Measurements from ENCODE around the gene TMEM120B. TPM values are rescaled to one million over a fixed set of nuclear protein-coding genes. Genes with fewer than 3 reads are reported as not detected.

The TMEM120B gene
- total RNA-seq, 1 experiment from 2014 or later: 15.5 TPM

DNA sequence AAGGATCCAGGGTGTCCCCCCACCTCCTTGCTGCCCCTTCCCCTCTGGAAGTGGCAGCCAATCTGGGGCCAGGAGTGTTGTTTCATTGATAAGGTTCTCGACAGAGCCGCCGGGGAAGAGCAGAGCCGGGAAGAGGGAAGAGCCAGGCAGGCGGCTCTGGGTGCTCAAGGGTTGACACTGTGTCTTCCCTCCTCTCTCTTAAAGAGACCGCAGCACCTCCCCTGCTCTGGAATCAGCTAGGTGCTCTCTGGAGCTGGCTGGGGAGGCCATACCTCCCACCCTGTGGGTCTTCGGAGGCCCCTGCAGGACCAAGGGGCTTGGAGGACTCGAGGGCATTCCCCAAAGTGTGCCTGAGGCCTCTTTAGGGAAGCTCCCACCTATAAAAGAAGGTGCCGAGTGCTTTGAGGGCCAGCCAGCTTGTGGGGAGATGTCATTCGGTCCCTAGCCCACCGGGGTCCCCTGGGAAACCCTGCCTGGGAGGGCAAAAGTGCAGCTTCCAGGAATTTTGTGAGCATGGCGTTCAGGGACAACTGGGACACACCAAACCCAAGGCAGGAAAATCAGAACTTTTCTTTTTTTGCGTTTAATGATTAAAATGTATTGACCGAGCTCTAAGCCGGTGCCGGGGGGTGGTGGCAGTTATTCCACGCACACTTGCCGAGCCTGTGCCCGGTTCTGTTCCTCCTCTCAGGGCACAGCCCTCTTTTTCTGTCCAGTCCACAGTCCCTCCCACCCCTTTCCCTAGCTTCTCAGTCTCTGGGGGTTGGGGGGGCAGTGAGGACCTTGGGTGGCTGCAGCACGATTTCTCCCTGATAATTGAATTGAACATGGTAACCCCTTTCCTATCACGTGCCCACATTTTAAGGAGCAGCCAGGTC, 94.2 kb downstream of the TMEM120B start:
- BruUV-seq (replicated peaks): no TSS peak
- ChIA-PET POLR2A (interaction anchor here (1.1 kb wide), 1 partner anchor 11 kb away, joined by 3 read pairs; no protein-coding TSS in a partner anchor), CTCF (interaction anchor here (0.6 to 1.0 kb wide), 3 partner anchors 10 to 13 kb away, joined by 3 to 6 read pairs (median 5); partner anchors contain the start of gene RHOF)
- peak overlapping the region; percentile 79 for H3K4me3 Mint-ChIP-seq (ENCODE audit: unreplicated experiment)
- H3K4me1 Mint-ChIP-seq (ENCODE audit: low read depth, unreplicated experiment): peaks cover 8% of the 10 kb centered on the region
- TF ChIP-seq CTCF (IDR thresholded peaks at IDR 0.05; ENCODE audit: insufficient read depth in 1 of 2, low read depth in 1 of 2, low read length in 1 of 2, severe bottlenecking in 1 of 2, unreplicated experiment in 1 of 2): no peak
- H3K36me3 ChIP-seq (ENCODE audit: control insufficient read depth, insufficient read depth, low read length): no peaks in the 10 kb centered on the region; the same call in 1 of the 2 replicates
- no peaks in the 10 kb centered on the region for H3K27me3 Mint-ChIP-seq (ENCODE audit: insufficient read depth, unreplicated experiment)
- H3K27ac Mint-ChIP-seq (ENCODE audit: unreplicated experiment): peak overlapping the region; percentile 9
- no peaks in the 10 kb centered on the region for H3K9me3 ChIP-seq
- H3K4me3 ChIP-seq (ENCODE audit: low read depth, low read length): no peak overlapping the region; the same call in 1 of the 2 replicates
- H3K27me3 ChIP-seq (replicated peaks; ENCODE audit: control insufficient read depth, insufficient read depth, low read length): no peaks in the 10 kb centered on the region
- intact Hi-C loops (cut with micrococcal nuclease; ENCODE audit: unreplicated experiment): loop anchor here (10.0 kb wide), 1 partner anchor 728 kb away; no protein-coding TSS in a partner anchor
- H3K9me3 Mint-ChIP-seq (ENCODE audit: unreplicated experiment): no peaks in the 10 kb centered on the region
- DNase-seq: peak in 1 of 2 experiments; percentile 26
- H3K4me1 ChIP-seq: peaks cover 13% of the 10 kb centered on the region
- H3K36me3 Mint-ChIP-seq (ENCODE audit: insufficient read depth, unreplicated experiment): peaks cover 44% of the 10 kb centered on the region

DNA sequence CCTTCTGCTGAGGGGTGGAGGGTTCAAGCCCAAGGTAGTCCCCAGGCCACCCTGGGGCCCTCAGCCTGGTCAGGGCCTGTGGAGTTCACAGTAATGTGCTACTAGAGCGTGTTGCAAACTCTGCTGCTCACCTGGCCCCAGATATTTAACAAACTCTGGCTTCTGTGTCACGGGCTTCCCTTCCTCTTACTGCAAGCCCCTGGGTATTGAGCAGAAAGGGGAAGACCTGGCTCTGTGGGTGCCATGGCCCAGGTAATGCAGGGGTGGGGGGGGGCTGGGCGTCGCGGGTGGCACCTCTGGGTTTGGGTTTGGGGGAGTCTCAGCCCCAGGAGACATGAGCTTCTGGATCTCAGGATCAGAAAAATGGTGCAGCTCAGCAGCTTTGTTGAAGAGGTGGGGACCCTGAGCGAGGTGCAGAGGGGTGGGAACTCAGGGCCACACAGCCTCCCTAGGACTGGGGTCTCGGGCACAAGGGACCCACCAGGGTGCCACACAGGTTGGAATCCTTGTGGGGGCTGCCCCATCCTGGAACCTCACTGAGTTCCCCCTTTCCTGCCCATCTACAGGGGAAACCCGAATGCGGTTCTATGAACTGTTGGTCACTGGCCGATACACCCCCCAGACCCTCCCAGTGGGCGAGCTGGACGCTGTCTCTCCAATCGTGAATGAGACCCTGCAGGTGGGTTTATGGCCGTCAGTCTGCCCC, 95.2 kb downstream of the TMEM120B start:
- POLR2A ChIA-PET: interaction anchor here (0.6 to 1.1 kb wide), 2 partner anchors 12 to 20 kb away, joined by 3 to 6 read pairs; no protein-coding TSS in a partner anchor
- H3K4me1 ChIP-seq: peaks cover 21% of the 10 kb centered on the region
- H3K27ac Mint-ChIP-seq (ENCODE audit: unreplicated experiment): no peak overlapping the region
- peaks cover 43% of the 10 kb centered on the region for H3K36me3 Mint-ChIP-seq (ENCODE audit: insufficient read depth, unreplicated experiment)
- no peaks in the 10 kb centered on the region for H3K9me3 ChIP-seq
- no peaks in the 10 kb centered on the region; the same call in 1 of the 2 replicates for H3K36me3 ChIP-seq (ENCODE audit: control insufficient read depth, insufficient read depth, low read length)
- no peak overlapping the region for H3K4me3 Mint-ChIP-seq (ENCODE audit: unreplicated experiment)
- intact Hi-C loops (cut with micrococcal nuclease; ENCODE audit: unreplicated experiment): loop anchor here (10.0 kb wide), 1 partner anchor 727 kb away; no protein-coding TSS in a partner anchor
- no peak for DNase-seq
- H3K27me3 ChIP-seq (replicated peaks; ENCODE audit: control insufficient read depth, insufficient read depth, low read length): no peaks in the 10 kb centered on the region
- H3K4me1 Mint-ChIP-seq (ENCODE audit: low read depth, unreplicated experiment): peaks cover 8% of the 10 kb centered on the region
- BruUV-seq (replicated peaks): no TSS peak
- H3K4me3 ChIP-seq (ENCODE audit: low read depth, low read length): no peak overlapping the region
- CTCF ChIA-PET: interaction anchor here (1.0 kb wide), 1 partner anchor 14 kb away, joined by 3 read pairs; no protein-coding TSS in a partner anchor
- no peak for TF ChIP-seq CTCF (IDR thresholded peaks at IDR 0.05; ENCODE audit: insufficient read depth in 1 of 2, low read depth in 1 of 2, low read length in 1 of 2, severe bottlenecking in 1 of 2, unreplicated experiment in 1 of 2)
- H3K27me3 Mint-ChIP-seq (ENCODE audit: insufficient read depth, unreplicated experiment): no peaks in the 10 kb centered on the region
- no peaks in the 10 kb centered on the region for H3K9me3 Mint-ChIP-seq (ENCODE audit: unreplicated experiment)

- no peaks in the 10 kb centered on the region for H3K27me3 Mint-ChIP-seq (ENCODE audit: insufficient read depth, unreplicated experiment)
- no peaks in the 10 kb centered on the region for H3K9me3 Mint-ChIP-seq (ENCODE audit: unreplicated experiment)
- intact Hi-C loops (cut with micrococcal nuclease; ENCODE audit: unreplicated experiment): loop anchor here (10.0 kb wide), 1 partner anchor 726 kb away; no protein-coding TSS in a partner anchor
- Histone ChIP-seq H3K27me3 (replicated peaks; ENCODE audit: control insufficient read depth, insufficient read depth, low read length) (no peaks in the 10 kb centered on the region), H3K4me3 (ENCODE audit: low read depth, low read length) (no peak overlapping the region), H3K9me3 (no peaks in the 10 kb centered on the region), H3K36me3 (ENCODE audit: control insufficient read depth, insufficient read depth, low read length) (no peaks in the 10 kb centered on the region; the same call in 1 of the 2 replicates), H3K4me1 (peaks cover 21% of the 10 kb centered on the region)
- peaks cover 14% of the 10 kb centered on the region for H3K4me1 Mint-ChIP-seq (ENCODE audit: low read depth, unreplicated experiment)
- CTCF ChIA-PET: interaction anchor here (1.0 kb wide), 1 partner anchor 14 kb away, joined by 3 read pairs; no protein-coding TSS in a partner anchor
- DNase-seq: no peak
- H3K27ac Mint-ChIP-seq (ENCODE audit: unreplicated experiment): no peak overlapping the region
- POLR2A ChIA-PET: interaction anchor here (0.6 kb wide), 1 partner anchor 21 kb away, joined by 6 read pairs; no protein-coding TSS in a partner anchor
- no TSS peak for BruUV-seq (replicated peaks)
- H3K4me3 Mint-ChIP-seq (ENCODE audit: unreplicated experiment): no peak overlapping the region
- H3K36me3 Mint-ChIP-seq (ENCODE audit: insufficient read depth, unreplicated experiment): peaks cover 41% of the 10 kb centered on the region
- no peak for TF ChIP-seq CTCF (IDR thresholded peaks at IDR 0.05; ENCODE audit: insufficient read depth in 1 of 2, low read depth in 1 of 2, low read length in 1 of 2, severe bottlenecking in 1 of 2, unreplicated experiment in 1 of 2)
Measured at GRCh38 chr12:121808623-121809022, 96.1 kb downstream of the TMEM120B start.
